Peyer's patch (tissue), 4 donors: ENCODE measurements around the gene AK1. TPM values are rescaled to one million over a fixed set of nuclear protein-coding genes. Genes with fewer than 3 reads are reported as not detected.

Experiments used
- DNase-seq, 3 donors: peaks; one replicate each; pipeline ENCODE4 v3.0.0-alpha.2; 2017 to 2019
- H3K27ac ChIP-seq, 4 donors: fragments of 200-600 bp; sonication (generic); one replicate each; pipeline ENCODE4 v1.5.1; 2016 to 2019
- H3K27me3 ChIP-seq, 2 donors: fragments of 200-600 bp; sonication (generic); one replicate each; pipeline ENCODE4 v1.5.1; 2019
- H3K36me3 ChIP-seq, 3 donors: fragments of 200-600 bp; sonication (generic); one replicate each; pipeline ENCODE4 v1.5.1; 2016 to 2019
- H3K4me1 ChIP-seq, 4 donors: fragments of 200-600 bp; sonication (generic); one replicate each; pipeline ENCODE4 v1.5.1; 2016 to 2019
- H3K4me3 ChIP-seq, 4 donors: fragments of 200-600 bp; sonication (generic); 1 replicate in 3 of 4; 2 replicates in 1 of 4; pipeline ENCODE4 v1.5.1; 2016 to 2019; ENCODE audit warnings: mild to moderate bottlenecking in 1 of 4
- H3K9me3 ChIP-seq, 4 donors: fragments of 200-600 bp; sonication (generic); one replicate each; pipeline ENCODE4 v1.5.1; 2016 to 2019; ENCODE audit warnings: mild to moderate bottlenecking in 1 of 4
- CTCF ChIP-seq, 6 experiments: fragments of 450-650 bp in 4 of 6; fragments of 200-600 bp in 2 of 6; sonication (generic) in 1 of 6; IDR thresholded peaks; one replicate each; pipeline ENCODE4 v1.5.1; 2017 to 2019; ENCODE audit warnings: antibody characterized with exemption in 6 of 6, mild to moderate bottlenecking in 3 of 6, moderate library complexity in 1 of 6
- POLR2A ChIP-seq, 2 donors: fragments of 450-650 bp; IDR thresholded peaks; one replicate each; pipeline ENCODE4 v1.5.1; 2017; ENCODE audit warnings: antibody characterized with exemption in 2 of 2, mild to moderate bottlenecking in 2 of 2, moderate library complexity in 2 of 2
- total RNA-seq, 4 donors: library from RNA; depleted of rRNA; stranded (reverse); fragments of >200 nt; gene quantifications; one replicate each; pipeline ENCODE4 v1.1.0, GENCODE V29; 2016

AK1 gene
- total RNA-seq, 4 donors from 2014 or later: 2.5 to 22.3 (median 18.4) TPM

- Histone ChIP-seq H3K36me3 (no peaks in the 10 kb centered on the region), H3K27me3 (no peaks in the 10 kb centered on the region), H3K4me3 (no peak overlapping the region), H3K9me3 (no peaks in the 10 kb centered on the region), H3K27ac (no peak overlapping the region), H3K4me1 (peaks cover 0 to 41% (median 0%) of the 10 kb centered on the region in 4 donors)
- TF ChIP-seq CTCF (IDR thresholded peaks at IDR 0.05) (no peak), POLR2A (IDR thresholded peaks at IDR 0.05) (no peak)
- no peak for DNase-seq
Measured at GRCh38 chr9:127878652-127879390, 1.3 kb upstream of the AK1 start.

GRCh38 chr9:127878001-127878651 lies 651 bp upstream of the AK1 start:
- no peak for DNase-seq
- Histone ChIP-seq H3K27me3 (no peaks in the 10 kb centered on the region), H3K9me3 (no peaks in the 10 kb centered on the region), H3K4me3 (peak overlapping the region; percentile 27 to 70 (median 48)), H3K27ac (peak overlapping the region in 2 of 4 donors; percentile 50 to 67), H3K36me3 (no peaks in the 10 kb centered on the region), H3K4me1 (peaks cover 0 to 45% (median 0%) of the 10 kb centered on the region in 4 donors)
- no peak for TF ChIP-seq POLR2A (IDR thresholded peaks at IDR 0.05)
- no peak for TF ChIP-seq CTCF (IDR thresholded peaks at IDR 0.05)

GRCh38 chr9:127876764-127877562 lies 512 bp downstream of the AK1 start:
- Histone ChIP-seq H3K9me3 (no peaks in the 10 kb centered on the region), H3K4me3 (peak overlapping the region; percentile 27 to 70 (median 48)), H3K27ac (peak overlapping the region; percentile 38 to 74 (median 58)), H3K4me1 (peaks cover 0 to 45% (median 0%) of the 10 kb centered on the region in 4 donors), H3K27me3 (no peaks in the 10 kb centered on the region), H3K36me3 (no peaks in the 10 kb centered on the region)
- no peak for DNase-seq
- TF ChIP-seq POLR2A (IDR thresholded peaks at IDR 0.05) (no peak), CTCF (IDR thresholded peaks at IDR 0.05) (no peak)

GRCh38 chr9:127876026-127876763 lies 1.3 kb downstream of the AK1 start:
- Histone ChIP-seq H3K9me3 (no peaks in the 10 kb centered on the region), H3K27me3 (no peaks in the 10 kb centered on the region), H3K4me3 (no peak overlapping the region), H3K27ac (no peak overlapping the region), H3K4me1 (peaks cover 0 to 45% (median 0%) of the 10 kb centered on the region in 4 donors), H3K36me3 (no peaks in the 10 kb centered on the region)
- TF ChIP-seq POLR2A (IDR thresholded peaks at IDR 0.05): no peak
- TF ChIP-seq CTCF (IDR thresholded peaks at IDR 0.05): no peak
- DNase-seq: no peak
